Amniotic stem cell (primary cell): ENCODE measurements around the gene ELP1.
"Not testable (repeated sequence)": the region's sequence is repeated elsewhere in the genome, so short reads cannot be mapped to it uniquely, and the experiment has no call there.

ENCODE experiments used
- DNase-seq: peaks from one replicate; lab custom pipeline; 2025; lab: John Stamatoyannopoulos, UW

ELP1 gene

DNA sequence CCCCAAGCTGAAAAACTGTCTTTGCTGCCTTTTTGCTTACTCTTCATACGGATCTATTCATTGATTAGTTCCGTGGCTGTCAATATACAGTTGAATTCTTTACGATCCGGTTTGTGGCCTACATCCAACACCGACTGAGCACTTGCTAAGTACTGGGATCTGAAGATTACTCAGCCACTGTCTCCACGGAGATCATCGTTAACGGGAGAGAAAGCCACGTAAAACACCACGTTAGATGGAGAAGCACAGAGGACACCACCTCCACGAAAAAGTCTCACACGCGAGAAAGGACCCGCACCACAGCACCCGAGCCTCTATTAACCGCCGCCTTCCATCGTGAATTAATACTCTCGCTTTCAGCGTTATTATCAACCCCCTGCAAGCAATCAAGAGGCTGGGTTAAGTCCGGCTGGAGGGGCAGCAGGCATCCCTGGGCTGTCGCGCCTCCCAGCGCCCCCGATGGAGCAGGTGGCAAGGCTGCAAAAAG is 650 bp downstream of the ELP1 start:
- DNase-seq, result peak; percentile 1

DNA sequence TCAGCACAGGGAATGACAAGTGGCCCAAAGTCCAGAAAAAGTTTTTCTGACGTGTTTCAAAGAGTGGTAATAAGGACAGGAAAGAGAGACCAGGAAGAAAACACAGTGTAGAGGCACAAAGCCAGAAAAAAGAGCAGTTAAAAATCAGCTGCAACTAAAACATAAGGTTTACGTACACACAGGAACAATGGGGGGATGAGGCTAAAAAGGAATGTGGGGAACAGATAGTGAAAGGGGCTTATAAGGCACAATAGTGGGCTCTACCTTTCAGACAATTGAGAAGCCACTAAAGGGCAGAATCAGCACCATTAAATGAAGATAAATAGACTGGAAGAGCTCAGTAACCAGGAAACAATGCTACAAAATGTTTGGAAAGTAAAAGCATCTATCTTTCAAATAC is 5.5 kb downstream of the ELP1 start:
- DNase-seq, result no peak

DNA sequence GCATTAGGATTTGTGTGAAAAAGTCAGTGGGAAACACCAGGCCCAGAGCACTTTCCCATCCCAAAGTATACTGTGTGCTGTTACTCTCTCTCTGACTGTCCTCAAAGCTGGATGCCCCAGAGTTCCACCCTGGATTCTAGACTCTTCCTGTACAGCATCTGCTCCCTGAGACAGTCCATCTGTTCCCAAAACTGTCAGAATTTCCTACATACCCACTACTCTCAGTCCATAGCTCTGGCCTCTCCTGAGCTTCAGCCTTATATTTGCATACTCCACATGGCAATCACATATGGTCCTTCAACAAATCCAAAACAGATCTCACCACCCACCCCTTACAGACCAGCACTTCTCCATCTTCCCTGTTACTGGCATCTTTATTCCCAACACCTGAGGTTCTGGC is 9.5 kb downstream of the ELP1 start:
- DNase-seq, result no peak

DNA sequence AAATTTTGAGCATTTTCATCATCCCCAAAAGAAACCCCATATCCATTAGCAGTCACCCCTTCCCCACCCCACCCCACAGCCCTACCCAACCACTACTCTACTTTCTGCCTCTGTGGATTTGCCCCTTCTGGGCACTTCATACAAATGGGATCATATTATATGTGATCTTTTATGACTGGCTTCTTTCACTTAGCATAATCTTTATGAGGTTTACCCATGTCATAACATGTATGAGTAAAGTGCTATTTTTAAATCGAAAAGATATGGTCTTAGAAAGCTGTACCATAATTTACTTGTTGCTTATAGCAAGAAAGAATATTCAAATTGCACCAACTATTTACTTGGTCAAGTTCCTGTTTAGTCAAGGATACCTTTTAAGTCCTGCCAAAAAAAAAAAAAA is 12.7 kb downstream of the ELP1 start:
- no peak for DNase-seq

DNA sequence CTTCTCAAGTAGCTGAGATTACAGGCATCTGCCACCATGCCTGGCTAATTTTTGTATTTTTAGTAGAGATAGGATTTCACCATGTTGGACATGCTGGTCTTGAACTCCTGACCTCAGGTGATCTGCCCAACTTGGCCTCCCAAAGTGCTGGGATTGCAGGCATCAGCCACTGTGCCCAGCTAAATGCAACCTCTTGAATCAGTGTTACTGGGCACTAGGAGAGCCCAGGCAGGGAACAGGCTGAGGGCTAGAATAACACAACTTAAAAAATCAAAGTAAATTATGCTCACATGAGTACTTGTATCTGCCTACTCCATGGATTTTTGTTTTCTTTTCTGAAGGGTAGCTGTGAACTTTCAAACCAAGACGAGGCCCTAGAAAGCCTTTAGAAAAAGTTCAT is 13.5 kb downstream of the ELP1 start:
- DNase-seq, result not testable (repeated sequence)

DNA sequence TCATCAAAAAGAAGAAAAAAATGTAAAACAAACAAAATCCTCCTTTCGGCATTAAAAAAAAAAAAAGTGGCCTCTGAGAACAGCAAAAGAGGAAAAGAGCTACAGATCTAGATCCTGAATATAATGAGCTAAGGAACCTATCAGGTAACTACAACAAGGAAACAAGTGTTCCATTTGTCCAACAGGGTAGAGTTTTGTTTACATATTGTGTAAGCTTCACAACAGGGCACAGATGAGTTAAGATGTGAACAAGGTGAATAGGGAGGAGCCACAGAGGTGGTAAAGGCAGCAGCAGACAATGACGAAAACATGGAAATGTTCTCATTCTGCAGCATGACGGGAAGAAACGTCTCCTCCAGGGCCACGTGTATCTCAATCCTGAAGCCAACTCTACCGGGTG is 14.4 kb downstream of the ELP1 start:
- DNase-seq, result no peak

DNA sequence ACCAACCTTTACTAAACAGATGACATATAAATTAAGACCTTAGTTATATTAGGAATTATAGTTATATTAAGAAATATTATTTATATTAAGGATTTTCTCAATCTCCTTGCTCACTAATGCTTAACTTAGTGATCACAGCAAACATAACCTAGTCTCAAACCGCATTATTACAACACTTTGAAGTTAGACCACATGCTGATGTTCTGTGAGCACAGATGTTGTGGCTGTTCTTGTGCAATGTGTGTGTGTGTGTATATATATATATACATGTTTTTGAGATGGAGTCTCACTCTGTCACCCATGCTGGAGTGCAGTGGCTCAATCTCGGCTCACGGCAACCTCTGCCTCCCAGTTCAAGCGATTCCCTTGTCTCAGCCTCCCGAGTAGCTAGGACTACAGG is 20.5 kb downstream of the ELP1 start:
- DNase-seq, result no peak

DNA sequence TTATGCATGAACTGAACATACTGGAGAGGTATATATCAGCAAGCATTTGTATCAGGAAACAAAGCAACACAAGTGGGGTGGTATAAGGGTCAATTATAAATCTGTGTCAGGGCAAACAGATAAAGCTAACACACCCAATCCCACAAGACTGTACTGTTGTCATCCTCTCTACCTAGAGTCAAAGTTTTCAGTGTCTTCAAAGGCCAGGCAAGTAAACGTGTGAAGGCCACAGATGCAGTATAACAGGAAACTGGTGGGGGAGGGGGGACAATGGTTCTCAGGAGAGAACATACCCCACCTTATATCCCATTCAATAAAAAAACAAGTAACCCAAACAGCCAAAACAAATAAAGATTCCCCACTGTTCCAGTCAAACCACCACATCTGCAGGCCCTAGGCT is 22.1 kb downstream of the ELP1 start:
- DNase-seq, result no peak

DNA sequence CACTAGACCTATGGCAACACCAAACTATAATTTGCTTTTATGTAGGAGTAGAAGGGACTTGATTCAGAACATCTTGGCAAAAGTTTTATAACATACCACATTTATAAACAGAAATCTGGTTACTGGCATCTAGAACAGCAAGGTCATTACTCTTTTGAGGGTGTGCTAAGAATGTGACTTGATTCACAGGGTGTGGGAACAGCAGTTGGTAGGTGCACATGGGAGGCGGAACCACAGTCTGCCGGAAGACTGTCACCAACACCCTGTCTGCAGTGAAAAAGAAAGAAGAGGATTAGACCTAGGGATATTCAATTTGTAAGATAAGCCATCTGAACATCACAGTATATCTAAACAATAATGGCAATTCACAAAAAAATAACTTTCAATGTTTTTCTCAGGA is 23.0 kb downstream of the ELP1 start:
- DNase-seq, result no peak

DNA sequence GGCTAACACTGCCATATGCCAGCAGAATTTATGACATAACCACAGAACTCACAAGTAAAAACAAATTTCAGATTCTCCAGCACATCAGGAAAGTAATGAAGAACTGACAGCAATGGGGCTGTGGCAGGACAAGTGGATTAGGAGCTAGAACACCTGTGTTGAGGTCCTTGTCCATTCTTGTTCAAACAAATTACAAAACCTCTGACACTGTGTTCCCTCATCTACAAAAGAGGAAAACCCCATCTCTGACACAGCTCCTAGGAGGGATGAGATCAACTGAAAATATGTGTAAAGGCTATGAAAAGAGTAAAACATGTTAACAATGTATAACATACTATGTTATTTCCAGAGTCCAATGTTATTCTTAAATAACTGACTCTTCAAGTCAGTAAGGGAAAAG is 23.5 kb downstream of the ELP1 start:
- DNase-seq, result no peak

DNA sequence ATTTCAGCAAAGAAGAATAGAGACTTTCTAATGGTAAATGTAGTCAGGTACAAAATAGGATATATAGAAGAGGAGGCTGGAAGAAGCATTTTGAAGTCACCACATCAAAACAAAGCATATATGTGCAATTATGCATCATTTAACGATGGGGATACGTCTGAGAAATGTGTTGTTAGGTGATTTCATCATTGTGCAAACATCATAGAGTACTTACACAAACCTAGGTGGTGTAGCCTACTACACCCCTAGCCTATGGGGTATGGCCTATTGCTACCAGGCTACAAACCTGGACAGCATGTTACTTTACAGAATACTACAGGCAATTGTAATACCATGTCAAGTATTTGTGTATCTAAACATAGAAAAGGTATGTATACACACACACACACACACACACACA is 28.4 kb downstream of the ELP1 start:
- no peak for DNase-seq

DNA sequence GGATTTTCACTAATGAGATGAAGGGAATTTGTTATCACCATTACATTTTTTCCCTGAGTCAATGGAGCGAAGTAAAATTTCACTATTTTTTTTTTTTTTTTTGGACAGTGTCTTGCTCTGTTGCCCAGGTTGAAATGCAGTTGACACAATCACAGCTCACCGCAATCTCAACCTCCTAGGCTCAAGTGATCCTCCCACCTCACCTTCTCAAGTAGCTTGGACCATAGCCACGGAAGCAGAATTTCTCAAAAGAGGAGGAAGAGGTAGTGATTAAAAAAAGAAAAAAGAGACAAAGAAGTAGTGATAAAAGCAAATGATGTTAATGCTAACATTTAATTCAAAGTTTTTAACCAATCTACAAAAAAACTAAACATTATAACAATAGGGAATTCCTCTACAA is 29.8 kb downstream of the ELP1 start:
- DNase-seq, result no peak

DNA sequence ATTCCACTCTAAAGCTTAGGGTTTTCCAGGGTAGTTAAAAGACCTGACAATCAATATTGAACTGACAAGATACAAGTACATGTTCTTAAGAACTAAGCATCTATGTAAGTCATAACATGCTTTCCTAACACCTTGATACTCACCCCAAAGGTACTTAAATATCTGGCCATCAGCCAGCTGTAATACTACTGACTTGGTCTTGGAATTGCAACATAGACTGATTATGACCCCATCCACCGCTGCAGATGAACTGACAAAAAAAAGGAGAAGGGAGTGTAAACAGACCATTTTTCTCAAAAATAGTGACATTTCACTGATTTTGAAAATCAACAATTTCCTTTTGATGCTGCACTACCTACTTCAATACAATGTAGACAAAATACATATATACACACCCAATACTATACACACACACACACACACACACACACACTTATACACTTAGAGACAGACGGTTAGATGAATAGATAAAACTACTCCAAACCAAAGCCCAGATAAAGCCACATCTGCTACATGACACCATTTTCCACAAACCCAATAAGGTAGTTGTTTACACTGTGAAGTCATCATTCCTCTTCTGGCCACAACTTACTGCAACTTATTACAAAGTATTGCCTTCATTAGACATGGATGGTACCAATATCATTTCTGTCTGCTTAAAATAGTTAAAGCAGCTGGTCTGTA is 30.4 kb downstream of the ELP1 start:
- no peak for DNase-seq

DNA sequence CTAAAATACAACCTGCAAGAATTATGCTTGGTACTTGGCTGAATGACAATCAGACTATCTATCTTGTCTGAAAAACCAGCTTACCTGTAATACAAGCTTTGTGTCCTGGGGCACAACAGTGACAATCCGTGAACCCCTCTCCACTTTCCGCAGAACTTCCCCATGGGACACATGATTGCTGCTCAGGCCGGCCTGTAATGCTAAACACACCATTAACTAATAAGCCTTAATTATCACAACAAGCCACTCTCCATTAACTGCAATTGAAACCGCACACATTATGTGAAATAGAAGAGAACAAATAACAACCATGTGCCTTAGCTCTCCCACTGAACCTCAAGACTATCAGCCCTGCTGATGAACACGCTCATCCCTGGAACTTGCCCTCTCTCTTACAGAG is 33.7 kb downstream of the ELP1 start:
- DNase-seq, result no peak

DNA sequence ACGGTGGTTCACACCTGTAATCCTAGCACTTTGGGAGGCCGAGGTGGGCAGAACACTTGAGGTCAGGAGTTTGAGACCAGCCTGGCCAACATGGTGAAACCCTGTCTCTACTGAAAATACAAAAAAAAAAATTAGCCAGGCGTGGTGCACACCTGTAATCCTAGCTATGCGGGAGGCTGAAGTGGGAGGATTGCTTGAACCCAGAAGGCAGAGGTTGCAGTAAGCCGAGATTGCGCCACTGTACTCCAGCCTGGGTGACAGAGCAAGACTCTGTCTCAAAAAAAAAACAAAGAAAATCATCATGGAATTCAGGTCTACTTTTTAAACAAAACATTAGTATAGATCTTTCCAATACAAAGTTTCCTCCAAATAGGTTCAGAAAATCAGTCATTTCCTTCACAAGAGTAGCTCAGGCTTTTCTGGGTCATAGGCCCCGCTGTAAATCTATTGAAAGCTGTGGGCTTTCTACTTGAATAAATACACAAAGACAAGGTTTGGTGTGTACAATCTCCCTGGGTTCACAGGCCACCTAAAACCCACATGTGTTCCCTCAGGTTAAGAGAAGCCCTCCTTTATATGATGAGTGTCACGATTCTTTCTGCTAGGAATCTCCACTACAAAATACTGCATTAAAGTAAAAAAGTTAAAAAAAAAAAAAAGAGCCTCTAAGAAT is 34.8 kb downstream of the ELP1 start:
- DNase-seq, result not testable (repeated sequence)

DNA sequence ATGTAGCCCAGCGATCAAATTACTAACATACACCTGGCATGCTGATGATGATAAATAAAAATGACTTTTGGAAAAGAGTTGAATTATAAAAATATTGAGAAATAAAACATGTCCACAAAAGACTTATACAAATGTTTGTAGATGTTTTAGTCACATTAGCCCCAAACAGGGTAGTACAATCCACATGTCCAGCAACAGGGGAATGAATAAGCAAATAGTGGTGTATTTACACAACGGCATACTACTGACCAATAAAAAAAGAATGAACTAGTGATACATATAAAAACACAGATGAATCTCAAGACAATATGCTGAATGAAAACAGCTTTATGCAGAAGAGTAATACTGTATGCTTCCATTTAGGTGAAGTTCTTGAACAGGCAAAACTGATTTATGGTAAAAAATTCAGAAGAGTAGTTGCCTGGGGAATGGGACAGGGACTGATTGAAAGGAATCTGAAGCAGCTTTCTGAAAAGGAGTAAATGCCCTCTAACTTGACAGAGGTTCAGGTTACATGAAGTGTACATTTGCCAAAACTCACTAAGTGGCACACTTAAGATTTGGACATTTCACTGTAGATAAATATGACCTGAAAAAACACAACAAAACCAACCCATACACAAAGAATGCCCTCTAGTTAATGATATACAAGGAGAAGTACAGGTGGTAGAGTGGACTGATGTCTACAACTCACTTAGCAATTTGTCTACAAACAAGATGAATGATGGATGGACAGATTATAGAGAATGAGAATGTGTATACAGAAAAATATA is 36.4 kb downstream of the ELP1 start:
- DNase-seq, result no peak

DNA sequence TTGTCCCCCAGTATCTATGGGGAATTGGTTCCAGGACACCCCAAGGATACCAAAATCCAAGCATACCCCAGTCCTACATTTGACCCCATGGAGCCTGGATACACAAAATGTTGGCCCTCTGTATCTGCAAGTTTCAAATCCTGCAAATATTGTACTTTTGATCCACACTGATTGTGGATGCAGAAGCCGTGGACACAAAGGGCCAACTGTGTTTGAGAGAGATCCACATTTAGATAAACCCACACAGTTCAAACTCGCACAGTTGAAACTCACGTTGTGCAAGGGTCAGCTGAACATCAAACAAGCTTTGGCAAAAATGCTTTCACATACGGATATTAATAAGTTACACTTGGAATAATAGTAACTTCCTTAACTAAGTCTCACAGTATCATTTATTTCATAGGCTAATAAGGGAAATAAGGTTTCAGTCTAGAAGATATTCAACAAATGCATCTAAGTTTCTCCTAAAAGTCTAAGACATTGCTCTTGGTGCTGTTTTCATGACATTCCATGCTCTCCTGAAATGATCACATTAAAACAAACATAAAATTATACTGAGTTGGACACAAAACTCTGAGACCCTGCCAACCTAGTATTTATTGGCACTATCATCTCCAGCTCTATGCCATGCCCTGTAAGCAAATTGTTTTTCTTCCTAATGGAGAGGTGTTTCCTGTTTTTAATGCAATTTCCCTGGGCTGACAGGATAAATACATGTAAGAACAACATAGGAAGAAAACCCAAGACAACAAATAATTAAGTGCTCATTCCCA is 39.5 kb downstream of the ELP1 start:
- no peak for DNase-seq

DNA sequence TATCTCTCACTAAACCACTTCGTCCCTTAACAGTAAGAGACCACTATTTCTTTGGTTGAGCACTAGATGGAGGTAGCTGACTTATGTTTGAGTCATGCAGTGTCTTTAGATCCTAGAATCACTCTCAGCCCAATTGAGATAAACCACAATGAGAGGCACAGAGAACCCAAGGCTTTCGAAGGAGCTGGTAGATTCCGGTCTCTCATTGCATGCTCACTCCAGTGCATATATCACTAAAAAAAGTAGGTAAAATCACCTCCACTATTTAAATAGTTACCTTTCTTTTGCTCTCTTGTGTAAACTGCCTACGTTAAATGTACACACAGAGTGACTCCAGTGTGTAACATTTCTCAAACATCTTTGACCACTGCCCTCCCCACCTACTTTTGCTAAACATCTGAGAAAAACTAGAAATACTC is 44.3 kb downstream of the ELP1 start:
- no peak for DNase-seq

DNA sequence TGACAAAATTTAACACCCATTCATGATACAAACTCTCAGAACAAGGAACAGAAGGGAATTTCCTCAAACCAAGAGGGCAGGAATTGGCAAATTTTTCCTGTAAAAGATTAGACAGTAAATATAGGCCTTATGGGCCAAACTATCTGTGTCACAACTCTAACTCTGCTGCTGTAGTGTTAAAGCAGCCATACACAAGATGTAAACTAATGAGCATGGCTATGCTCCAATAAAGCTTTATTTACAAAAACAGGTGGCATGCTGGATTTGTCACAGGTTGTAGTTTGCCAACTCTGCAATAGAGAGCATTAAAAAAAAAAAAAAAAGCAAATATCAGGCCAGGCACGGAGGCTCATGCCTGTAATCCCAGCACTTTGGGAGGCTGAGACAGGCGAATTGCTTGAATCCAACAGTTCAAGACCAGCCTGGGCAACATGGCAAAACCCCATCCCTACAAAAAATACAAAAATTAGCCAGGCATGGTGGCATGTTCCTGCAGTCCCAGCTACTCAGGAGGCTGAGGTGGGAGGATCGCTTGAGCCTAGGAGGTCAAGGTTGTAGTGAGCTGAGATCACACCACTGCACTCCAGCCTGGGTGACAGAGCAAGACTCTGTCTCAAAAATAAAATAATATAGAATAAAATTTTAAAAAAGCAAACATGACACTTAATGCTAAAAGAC is 47.2 kb downstream of the ELP1 start:
- not testable (repeated sequence) for DNase-seq

DNA sequence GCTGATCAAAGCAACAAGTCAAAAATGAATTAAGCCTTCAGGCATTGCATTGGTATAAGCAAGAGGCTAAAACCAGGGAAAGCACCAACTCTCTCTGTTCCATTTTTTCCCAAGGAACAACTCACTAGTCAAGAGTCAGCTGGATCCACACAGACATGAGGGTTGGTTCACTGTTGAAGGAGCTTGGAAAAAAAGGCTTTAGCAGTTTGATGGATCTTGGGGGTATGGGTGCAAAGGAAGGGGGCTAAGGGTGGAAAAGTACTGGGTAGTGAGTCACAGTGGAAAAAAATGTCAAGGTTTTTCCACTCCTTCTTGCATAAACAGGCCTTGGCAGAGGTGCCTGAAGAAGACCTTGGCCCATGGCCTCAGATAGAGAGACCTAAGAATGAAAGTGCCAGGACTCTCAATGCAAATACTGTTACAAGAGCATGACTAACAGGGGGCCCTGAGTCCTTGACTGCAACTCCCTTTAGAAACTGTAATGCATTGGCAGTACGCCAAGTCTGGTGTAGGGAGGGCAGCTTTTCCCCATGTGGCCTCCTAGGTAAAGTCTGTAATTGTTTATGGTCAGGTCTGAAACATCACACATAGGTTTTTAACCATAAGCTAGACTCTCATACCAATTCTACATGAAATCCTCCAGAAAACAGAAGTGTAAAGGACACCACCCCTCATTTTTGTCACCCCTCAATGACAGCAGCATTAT is 48.1 kb downstream of the ELP1 start:
- no peak for DNase-seq

DNA sequence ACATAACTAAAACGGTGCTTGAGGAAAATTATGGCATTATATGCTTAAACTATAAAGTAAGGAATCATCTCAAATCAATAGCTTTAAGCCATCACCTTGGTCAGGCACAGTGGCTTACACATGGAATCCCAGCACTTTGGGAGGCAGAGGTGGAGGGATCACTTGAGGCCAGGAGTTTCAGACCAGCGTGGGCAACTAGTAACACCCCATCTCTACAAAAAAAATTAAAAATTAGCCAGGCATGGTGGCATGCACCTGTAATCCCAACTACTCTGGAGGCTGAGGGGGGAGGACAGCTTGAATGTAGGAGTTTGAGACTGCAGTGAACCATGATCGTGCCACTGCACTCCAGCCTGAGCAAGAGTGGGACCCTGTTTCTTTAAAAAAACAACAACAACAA is 49.2 kb downstream of the ELP1 start:
- no peak for DNase-seq
